ENCODE results near the gene CNOT4. TPM values are rescaled to one million over a fixed set of nuclear protein-coding genes. Genes with fewer than 3 reads are reported as not detected.

CNOT4 gene
- total RNA-seq, 2 donors from 2014 or later, result 11.9 to 12.2 TPM

GRCh38 chr7:135493362-135493761, 16.5 kb downstream of the CNOT4 start:
- DNase-seq (no peak), ATAC-seq (no peak)
- no peaks in the 10 kb centered on the region for H3K36me3 ChIP-seq (replicated peaks in 1 of 2; ENCODE audit: insufficient read depth in 1 of 2, low read depth in 2 of 2)
- 78 to 80% methylated on average over 1 of the region's 1 CpG for WGBS, 2 donors
- no peaks in the 10 kb centered on the region for H3K9me3 ChIP-seq
- H3K27me3 ChIP-seq, result no peaks in the 10 kb centered on the region
- H3K27ac ChIP-seq, result no peak overlapping the region
- H3K4me1 ChIP-seq, result peaks cover 30% of the 10 kb centered on the region
- no peak for TF ChIP-seq CTCF (IDR thresholded peaks at IDR 0.05)
- intact Hi-C loops (cut with DNase I), result loop anchor here (10.0 kb wide), 1 partner anchor 79 kb away; no protein-coding TSS in a partner anchor
- no peak overlapping the region for H3K4me3 ChIP-seq

DNA sequence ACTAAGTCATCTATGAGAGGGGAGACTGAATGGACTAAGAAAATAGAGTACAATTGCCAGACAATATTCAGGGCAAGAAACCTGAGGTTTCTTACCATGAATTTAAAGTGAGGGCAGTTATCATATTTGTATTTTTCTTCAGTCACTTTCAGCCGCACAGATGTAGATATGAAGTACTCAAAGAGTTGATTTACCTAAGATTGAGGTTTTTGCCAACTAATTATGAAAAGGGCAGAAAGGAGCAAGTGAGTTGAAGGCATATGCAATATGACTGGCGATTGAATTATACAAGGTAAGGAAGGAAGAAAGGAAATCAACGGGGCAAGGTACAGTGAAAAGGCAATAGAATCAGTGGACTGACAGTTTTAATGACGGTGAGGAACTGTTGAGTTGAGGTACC, 17.8 kb downstream of the CNOT4 start:
- no peak overlapping the region for H3K27ac ChIP-seq
- intact Hi-C loops (cut with DNase I), result loop anchor here (10.0 kb wide), 1 partner anchor 77 kb away; no protein-coding TSS in a partner anchor
- 80 to 82% methylated on average over 4 of the region's 4 CpGs for WGBS, 2 donors
- no peaks in the 10 kb centered on the region for H3K9me3 ChIP-seq
- H3K27me3 ChIP-seq, result no peaks in the 10 kb centered on the region
- H3K4me3 ChIP-seq, result no peak overlapping the region
- ATAC-seq, result no peak
- H3K4me1 ChIP-seq, result peaks cover 24% of the 10 kb centered on the region
- TF ChIP-seq POLR2A (IDR thresholded peaks at IDR 0.05) (no peak), CTCF (IDR thresholded peaks at IDR 0.05) (no peak)
- DNase-seq, result no peak
- H3K36me3 ChIP-seq (replicated peaks in 1 of 2; ENCODE audit: insufficient read depth in 1 of 2, low read depth in 2 of 2), result no peaks in the 10 kb centered on the region

GRCh38 chr7:135490783-135491182, 19.1 kb downstream of the CNOT4 start:
- TF ChIP-seq CTCF (IDR thresholded peaks at IDR 0.05), result no peak
- TF ChIP-seq POLR2A (IDR thresholded peaks at IDR 0.05), result no peak
- DNase-seq (peak; percentile 44 to 55 (median 48)), ATAC-seq (peak; percentile 64)
- no peak overlapping the region for H3K4me3 ChIP-seq
- H3K9me3 ChIP-seq, result no peaks in the 10 kb centered on the region
- H3K36me3 ChIP-seq (replicated peaks in 1 of 2; ENCODE audit: insufficient read depth in 1 of 2, low read depth in 2 of 2), result no peaks in the 10 kb centered on the region
- peaks cover 24% of the 10 kb centered on the region for H3K4me1 ChIP-seq
- H3K27me3 ChIP-seq, result no peaks in the 10 kb centered on the region
- intact Hi-C loops (cut with DNase I), result loop anchor here (10.0 kb wide), 1 partner anchor 76 kb away; no protein-coding TSS in a partner anchor
- H3K27ac ChIP-seq, result no peak overlapping the region

- ATAC-seq, result no peak
- H3K27me3 ChIP-seq, result no peaks in the 10 kb centered on the region
- TF ChIP-seq POLR2A (IDR thresholded peaks at IDR 0.05) (no peak), CTCF (IDR thresholded peaks at IDR 0.05) (no peak)
- no peak for DNase-seq
- no peak overlapping the region for H3K4me3 ChIP-seq
- intact Hi-C loops (cut with DNase I), result loop anchor here (10.0 kb wide), 1 partner anchor 75 kb away; no protein-coding TSS in a partner anchor
- 64 to 69% methylated on average over 3 of the region's 3 CpGs for WGBS, 2 donors
- H3K9me3 ChIP-seq, result no peaks in the 10 kb centered on the region
- no peaks in the 10 kb centered on the region for H3K36me3 ChIP-seq (replicated peaks in 1 of 2; ENCODE audit: insufficient read depth in 1 of 2, low read depth in 2 of 2)
- peaks cover 24% of the 10 kb centered on the region for H3K4me1 ChIP-seq
- no peak overlapping the region for H3K27ac ChIP-seq
Measured at GRCh38 chr7:135489791-135490190, 20.1 kb downstream of the CNOT4 start.

- Histone ChIP-seq H3K4me3 (no peak overlapping the region), H3K4me1 (peaks cover 22% of the 10 kb centered on the region), H3K9me3 (no peaks in the 10 kb centered on the region), H3K27ac (no peak overlapping the region), H3K27me3 (no peaks in the 10 kb centered on the region), H3K36me3 (replicated peaks in 1 of 2; ENCODE audit: insufficient read depth in 1 of 2, low read depth in 2 of 2) (no peaks in the 10 kb centered on the region)
- DNase-seq (no peak), ATAC-seq (no peak)
- intact Hi-C loops (cut with DNase I), result no loop called here
- WGBS, 2 donors, result 79 to 83% methylated on average over 3 of the region's 3 CpGs
- TF ChIP-seq CTCF (IDR thresholded peaks at IDR 0.05) (no peak), POLR2A (IDR thresholded peaks at IDR 0.05) (no peak)
Measured at GRCh38 chr7:135486261-135486920, 23.5 kb downstream of the CNOT4 start.

Data from body of pancreas (tissue), 4 donors.